ENCODE data around the gene RUNX2. TPM values are rescaled to one million over a fixed set of nuclear protein-coding genes. Genes with fewer than 3 reads are reported as not detected.

The RUNX2 gene
- polyA plus RNA-seq, 1 of the 3 experiments (the other 2 are of a cell fraction), result 4.4 TPM

DNA sequence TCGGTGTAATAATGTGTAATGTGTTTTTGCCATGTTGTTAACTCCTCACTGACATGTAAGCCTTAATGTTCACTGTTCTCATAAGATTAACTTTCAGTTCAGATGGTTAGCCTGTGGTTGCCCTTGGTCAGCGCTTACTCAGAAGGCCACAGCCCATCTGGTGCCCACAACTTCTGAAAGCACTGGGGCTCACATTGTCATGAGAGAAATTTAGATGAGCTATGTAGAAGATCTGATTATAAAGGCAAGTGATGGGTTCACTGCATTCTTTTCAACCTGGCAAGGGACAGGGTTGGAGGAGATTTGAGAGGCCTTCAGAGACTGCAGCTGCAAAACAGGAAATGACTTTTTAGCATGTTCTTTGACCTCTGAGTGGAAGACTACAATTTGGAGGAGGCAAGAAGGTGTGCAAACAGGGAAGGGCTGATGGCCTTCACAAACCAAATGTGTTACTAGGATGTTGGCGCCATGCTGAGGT, 291.9 kb downstream of the RUNX2 start:
- H3F3A ChIP-seq (replicated peaks; ENCODE audit: insufficient read depth), result no peaks in the 10 kb centered on the region
- no peaks in the 10 kb centered on the region for H4K20me1 ChIP-seq (ENCODE audit: insufficient read depth)
- H3K27me3 ChIP-seq (ENCODE audit: insufficient read depth), result no peaks in the 10 kb centered on the region
- H3K27ac ChIP-seq (ENCODE audit: low read depth in 2 of 2, low read length in 1 of 2), result peak overlapping the region in 1 of 2 experiments; percentile 30; a peak in 2 of 4 replicates
- H3K4me3 ChIP-seq (ENCODE audit: low read depth in 2 of 2, low read length in 1 of 2), result no peak overlapping the region
- no peaks in the 10 kb centered on the region for H3K9me3 ChIP-seq
- H3K4me2 ChIP-seq, result no peak overlapping the region
- WGBS (ENCODE audit: low lambda C conversion rate), result 21% methylated on average over 3 of the region's 3 CpGs
- no peaks in the 10 kb centered on the region for H3K36me3 ChIP-seq (replicated peaks in 1 of 2; ENCODE audit: control insufficient read depth in 1 of 2, insufficient read depth in 2 of 2, low read length in 1 of 2)
- TF ChIP-seq FOSL2 (IDR thresholded peaks at IDR 0.05; ENCODE audit: borderline replicate concordance, low read depth) (peak; percentile 15; the same call in 1 of the 2 replicates), EP300 (IDR thresholded peaks at IDR 0.05; ENCODE audit: borderline replicate concordance in 1 of 2, low read depth in 1 of 2, low read length in 1 of 2) (no peak), USF2 (IDR thresholded peaks at IDR 0.05; ENCODE audit: borderline replicate concordance, low read depth, low read length) (no peak), NFIC (IDR thresholded peaks at IDR 0.05; ENCODE audit: borderline replicate concordance) (peak; percentile 46; the same call in 1 of the 2 replicates), RFX5 (IDR thresholded peaks at IDR 0.05; ENCODE audit: low read length) (no peak), TCF12 (IDR thresholded peaks at IDR 0.05) (peak; percentile 72)
- TF ChIP-seq, protein P1, sequence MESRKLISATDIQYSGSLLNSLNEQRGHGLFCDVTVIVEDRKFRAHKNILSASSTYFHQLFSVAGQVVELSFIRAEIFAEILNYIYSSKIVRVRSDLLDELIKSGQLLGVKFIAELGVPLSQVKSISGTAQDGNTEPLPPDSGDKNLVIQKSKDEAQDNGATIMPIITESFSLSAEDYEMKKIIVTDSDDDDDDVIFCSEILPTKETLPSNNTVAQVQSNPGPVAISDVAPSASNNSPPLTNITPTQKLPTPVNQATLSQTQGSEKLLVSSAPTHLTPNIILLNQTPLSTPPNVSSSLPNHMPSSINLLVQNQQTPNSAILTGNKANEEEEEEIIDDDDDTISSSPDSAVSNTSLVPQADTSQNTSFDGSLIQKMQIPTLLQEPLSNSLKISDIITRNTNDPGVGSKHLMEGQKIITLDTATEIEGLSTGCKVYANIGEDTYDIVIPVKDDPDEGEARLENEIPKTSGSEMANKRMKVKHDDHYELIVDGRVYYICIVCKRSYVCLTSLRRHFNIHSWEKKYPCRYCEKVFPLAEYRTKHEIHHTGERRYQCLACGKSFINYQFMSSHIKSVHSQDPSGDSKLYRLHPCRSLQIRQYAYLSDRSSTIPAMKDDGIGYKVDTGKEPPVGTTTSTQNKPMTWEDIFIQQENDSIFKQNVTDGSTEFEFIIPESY (IDR thresholded peaks at IDR 0.05; ENCODE audit: borderline replicate concordance, low read depth), result no peak
- no peak overlapping the region for H3K9ac ChIP-seq
- no peak for DNase-seq
- ChIA-PET CTCF (interaction anchor here (0.9 kb wide), 1 partner anchor 122 kb away, joined by 3 read pairs; no protein-coding TSS in a partner anchor), POLR2A (no interaction called here)
- H3K4me1 ChIP-seq (ENCODE audit: control insufficient read depth in 1 of 2, insufficient read depth in 2 of 2, low read depth in 1 of 2, low read length in 1 of 2), result peaks cover 0 to 11% of the 10 kb centered on the region in 2 experiments; a peak in 2 of 4 replicates
- no peaks in the 10 kb centered on the region for H3K9me2 ChIP-seq
- no peaks in the 10 kb centered on the region for H3K79me2 ChIP-seq (ENCODE audit: insufficient read depth)
- no peak overlapping the region for H2AFZ ChIP-seq (ENCODE audit: low read depth)

DNA sequence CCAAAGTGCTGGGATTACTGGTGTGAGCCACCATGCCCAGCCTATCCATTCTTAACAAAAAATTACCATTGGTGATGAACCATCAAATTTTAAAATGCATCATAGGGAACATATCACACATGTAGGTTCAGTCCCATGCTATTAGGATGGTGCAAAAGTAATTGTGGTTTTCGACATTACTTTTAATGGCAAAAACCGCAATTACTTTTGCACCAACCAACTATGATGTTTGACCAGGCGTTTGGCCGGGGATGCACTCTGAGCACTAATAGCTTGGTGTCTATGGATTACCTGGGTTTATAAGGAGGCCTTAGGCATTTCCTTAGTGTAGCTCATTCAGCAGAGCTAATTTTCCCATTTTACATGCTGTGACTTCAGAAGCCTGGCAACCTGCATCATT, 296.1 kb downstream of the RUNX2 start:
- H3K9ac ChIP-seq, result no peak overlapping the region
- H3K27me3 ChIP-seq (ENCODE audit: insufficient read depth), result no peaks in the 10 kb centered on the region
- H3F3A ChIP-seq (replicated peaks; ENCODE audit: insufficient read depth), result no peaks in the 10 kb centered on the region
- POLR2A ChIA-PET, result no interaction called here
- no peaks in the 10 kb centered on the region for H3K36me3 ChIP-seq (replicated peaks in 1 of 2; ENCODE audit: control insufficient read depth in 1 of 2, insufficient read depth in 2 of 2, low read length in 1 of 2)
- no peaks in the 10 kb centered on the region for H3K9me2 ChIP-seq
- no peak for TF ChIP-seq POLR2AphosphoS5 (IDR thresholded peaks at IDR 0.05; ENCODE audit: low read depth, low read length)
- no peak for TF ChIP-seq NRF1 (IDR thresholded peaks at IDR 0.05; ENCODE audit: low read depth, low read length)
- no peak for TF ChIP-seq ELF1 (IDR thresholded peaks at IDR 0.05)
- TF ChIP-seq MEF2A (IDR thresholded peaks at IDR 0.05; ENCODE audit: borderline replicate concordance, low read depth), result no peak
- no peak for TF ChIP-seq RXRA (IDR thresholded peaks at IDR 0.05; ENCODE audit: borderline replicate concordance, low read depth)
- TF ChIP-seq EP300 (IDR thresholded peaks at IDR 0.05; ENCODE audit: borderline replicate concordance in 1 of 2, low read depth in 1 of 2, low read length in 1 of 2), result no peak
- H3K27ac ChIP-seq (ENCODE audit: low read depth in 2 of 2, low read length in 1 of 2), result no peak overlapping the region
- no peak overlapping the region for H3K4me3 ChIP-seq (ENCODE audit: low read depth in 2 of 2, low read length in 1 of 2)
- H3K4me2 ChIP-seq, result no peak overlapping the region
- H4K20me1 ChIP-seq (ENCODE audit: insufficient read depth), result no peaks in the 10 kb centered on the region
- 46% methylated on average over 4 of the region's 4 CpGs for WGBS (ENCODE audit: low lambda C conversion rate)
- DNase-seq, result no peak
- no peaks in the 10 kb centered on the region for H3K9me3 ChIP-seq
- H3K79me2 ChIP-seq (ENCODE audit: insufficient read depth), result no peaks in the 10 kb centered on the region
- peaks cover 0 to 29% of the 10 kb centered on the region in 2 experiments; a peak in 2 of 4 replicates for H3K4me1 ChIP-seq (ENCODE audit: control insufficient read depth in 1 of 2, insufficient read depth in 2 of 2, low read depth in 1 of 2, low read length in 1 of 2)
- CTCF ChIA-PET, result interaction anchor here (0.6 kb wide), 1 partner anchor 137 kb away, joined by 3 read pairs; no protein-coding TSS in a partner anchor
- H2AFZ ChIP-seq (ENCODE audit: low read depth), result no peak overlapping the region
